GM21515 (cell line): ENCODE results near the gene DNASE1.
A peak's percentile ranks its signal among the peaks of the same experiment; 100 is the strongest.

Experiments
- ATAC-seq: cut with Tn5 transposase; IDR thresholded peaks from one replicate; pipeline ENCODE4 v1.9.1; 2021; ENCODE audit not compliant: unreplicated experiment

DNASE1 gene

DNA sequence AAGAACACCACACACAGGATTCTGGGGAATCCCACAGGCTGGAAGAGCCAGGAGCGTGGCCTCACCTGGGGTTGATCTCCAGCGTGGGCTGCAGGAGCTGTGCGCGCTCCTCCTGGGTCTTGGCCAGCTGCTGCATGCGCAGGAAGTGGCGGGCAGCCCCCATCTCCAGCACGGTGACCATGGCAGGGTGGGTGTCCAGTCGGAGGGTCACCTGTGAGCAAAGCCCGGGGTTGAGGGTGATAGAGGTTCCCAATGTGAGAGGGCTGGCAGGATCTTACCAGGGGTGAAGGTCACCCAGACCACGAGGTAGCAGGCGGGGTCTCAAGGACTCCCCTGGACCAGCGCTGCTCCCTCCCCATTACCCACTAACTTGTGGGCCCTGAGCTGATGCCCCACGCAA lies 7.4 kb downstream of the DNASE1 start:
- no peak for ATAC-seq

DNA sequence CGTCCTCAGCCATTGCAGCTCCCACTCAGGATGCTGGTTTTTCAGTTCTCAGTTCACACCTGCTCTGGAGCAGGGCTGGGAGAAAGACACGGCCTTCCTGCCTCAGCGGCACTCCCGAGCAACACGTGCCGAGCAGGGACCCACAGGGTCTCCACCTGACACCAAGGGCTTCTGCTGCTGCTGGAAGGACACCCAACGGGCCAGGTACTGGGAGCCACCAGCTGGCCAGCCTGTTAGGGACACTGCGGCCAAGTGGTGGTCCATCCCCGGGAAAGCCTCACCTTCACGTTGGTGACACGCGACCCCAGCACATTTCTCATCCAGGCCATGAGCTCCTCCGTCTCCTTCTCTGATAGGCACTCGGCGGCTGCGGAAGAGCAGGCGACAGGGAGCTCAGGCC lies 8.1 kb downstream of the DNASE1 start:
- no peak for ATAC-seq

DNA sequence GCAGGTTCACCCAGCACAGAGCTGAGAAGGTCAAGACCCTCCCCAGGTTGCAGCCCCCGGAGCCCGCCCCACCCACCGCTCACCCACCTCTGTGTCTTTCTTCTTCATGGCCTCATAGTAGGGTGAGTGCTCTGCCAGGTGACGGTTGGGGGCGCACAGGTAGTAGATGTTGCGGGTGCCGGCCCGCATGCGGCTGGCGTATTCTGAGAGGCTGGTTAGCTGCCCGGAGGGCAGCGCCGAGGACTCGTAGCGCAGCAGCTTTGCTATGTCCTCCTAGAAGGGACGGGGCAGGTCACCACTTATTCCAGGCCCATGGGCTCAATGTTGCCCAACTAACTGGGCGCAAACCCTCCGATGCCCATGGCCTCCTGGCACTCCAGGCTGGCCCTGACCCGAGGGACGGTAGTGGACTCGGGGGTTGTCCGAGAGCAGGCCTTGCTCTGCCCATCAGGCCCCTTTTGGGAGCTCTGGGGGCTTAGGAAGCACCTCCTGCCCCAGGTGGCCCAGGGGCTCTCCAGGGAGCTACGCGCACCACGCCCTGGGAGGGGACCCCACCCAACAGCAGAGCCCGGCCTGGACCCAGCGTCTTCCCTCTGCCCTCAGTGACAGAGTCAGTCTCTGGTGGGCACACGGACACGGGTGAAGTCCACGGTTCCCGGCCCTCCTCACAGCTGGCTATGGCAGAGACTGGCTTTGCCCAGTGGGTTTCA lies 9.9 kb downstream of the DNASE1 start:
- no peak for ATAC-seq

DNA sequence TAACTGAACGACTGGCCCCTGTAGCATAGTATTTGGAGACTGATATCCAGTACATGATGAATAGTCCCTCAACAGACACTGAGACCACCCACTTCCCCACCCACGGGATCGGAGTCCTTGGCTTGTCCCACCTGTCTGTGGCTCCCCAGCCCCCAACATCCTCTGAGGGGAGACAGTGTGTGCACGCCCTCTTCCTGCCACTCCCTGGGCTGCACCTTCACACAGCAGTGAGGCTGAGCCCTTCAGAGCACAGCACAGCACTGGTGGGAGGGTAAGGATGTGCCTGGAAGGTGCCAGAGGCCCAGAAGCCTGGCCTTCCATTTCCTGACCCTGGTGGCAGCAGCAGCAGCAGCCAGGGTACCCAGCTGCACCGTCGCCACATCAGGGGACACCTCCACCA lies 11.0 kb downstream of the DNASE1 start:
- ATAC-seq: no peak

DNA sequence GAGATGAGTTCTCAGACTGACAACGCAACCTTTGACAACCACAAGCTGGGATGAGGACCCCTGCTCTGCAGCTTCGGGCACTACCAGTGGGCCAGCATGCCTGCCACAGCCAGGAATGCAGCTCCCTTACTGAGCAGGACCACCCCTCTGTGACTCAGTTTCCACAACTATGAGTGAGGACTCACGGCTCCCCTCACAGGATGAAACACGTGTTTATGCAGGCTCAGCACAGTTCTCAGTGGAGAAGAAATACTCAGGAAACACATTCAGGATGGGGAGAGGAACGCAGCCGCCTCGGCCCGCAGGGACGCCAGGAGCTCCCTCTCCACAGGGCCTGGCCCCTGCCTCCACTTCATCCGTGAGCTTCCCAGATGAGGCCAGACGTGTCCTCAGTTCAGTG lies 14.1 kb downstream of the DNASE1 start:
- ATAC-seq: no peak

DNA sequence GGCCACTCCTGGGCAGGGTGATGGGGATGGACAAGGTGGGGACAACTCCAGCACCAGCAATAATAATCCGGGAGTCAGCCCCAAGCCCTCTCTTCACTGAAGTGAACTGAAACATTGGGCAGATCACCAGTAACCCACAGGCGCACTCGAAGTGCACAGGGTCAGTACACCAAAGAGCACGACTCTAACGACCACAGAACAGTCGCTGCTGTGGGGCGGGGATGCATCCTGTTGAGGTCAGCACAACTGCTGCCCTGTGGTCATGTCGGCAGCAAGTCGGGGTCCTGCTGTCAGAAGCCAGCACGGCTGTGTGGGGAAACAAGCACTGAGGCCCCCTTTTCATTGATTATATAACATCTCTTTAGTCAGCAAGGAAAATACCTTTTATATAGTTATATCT lies 14.6 kb downstream of the DNASE1 start:
- no peak for ATAC-seq

DNA sequence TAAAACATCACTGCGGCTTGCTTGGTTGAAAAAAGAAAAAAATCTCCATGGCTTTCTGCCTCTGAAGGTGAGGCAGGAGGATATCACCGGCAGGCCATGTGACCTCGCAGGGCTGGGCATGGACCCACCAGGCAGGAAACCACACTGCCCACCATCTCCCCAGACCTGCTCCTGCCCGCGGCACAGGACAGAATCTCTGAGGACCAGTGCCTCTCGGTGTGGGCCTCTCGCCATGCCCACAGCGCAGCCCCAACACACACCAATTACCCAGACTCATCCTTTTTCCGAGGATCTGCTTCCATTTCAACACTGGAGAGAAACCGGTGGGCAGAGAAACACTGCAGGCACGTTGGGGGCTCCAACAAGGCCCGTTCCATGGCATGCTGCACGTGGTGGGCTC lies 16.2 kb downstream of the DNASE1 start:
- no peak for ATAC-seq

DNA sequence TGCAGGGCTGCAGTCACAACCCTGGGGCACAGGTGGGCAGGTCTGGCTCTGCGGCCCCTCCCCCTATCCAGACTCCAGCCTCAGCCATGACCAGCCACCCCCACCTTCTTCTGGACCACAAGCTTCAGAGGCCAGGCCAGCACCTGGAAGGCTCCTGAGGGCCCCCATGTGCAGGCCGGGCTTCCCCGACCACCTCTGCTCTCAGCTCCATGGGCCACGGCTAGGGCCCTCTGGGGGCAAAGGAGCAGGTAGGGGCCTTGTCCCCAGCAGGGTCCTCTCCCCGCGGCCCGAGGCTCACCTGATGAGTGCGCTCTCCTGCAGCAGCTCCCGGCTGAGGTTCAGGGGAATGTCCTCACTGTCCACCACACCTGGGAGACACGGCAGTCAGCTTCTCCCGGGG lies 16.9 kb downstream of the DNASE1 start:
- ATAC-seq: no peak

DNA sequence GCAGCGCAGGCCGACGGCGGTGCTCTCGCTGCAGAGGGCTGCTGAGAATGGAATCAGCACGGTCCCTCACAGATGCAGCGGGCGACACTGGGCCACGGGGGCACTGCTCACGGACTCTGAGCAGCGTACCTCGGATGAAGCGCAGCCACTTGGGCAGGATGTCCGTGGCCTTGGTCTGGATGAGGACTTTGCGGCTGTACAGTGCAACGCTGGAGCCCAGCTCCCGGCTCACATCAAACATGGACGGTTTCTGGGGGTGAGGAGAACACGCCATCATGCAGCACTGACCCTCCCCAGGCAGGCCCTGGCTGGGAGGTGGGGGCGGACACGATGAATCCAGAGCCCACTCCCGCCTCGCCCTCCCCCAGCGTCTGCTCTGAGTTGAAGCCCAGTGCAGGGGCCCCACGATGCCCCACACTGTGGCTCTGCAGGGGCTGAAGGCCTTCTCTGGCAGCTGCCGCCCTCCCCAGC lies 18.1 kb downstream of the DNASE1 start:
- no peak for ATAC-seq

DNA sequence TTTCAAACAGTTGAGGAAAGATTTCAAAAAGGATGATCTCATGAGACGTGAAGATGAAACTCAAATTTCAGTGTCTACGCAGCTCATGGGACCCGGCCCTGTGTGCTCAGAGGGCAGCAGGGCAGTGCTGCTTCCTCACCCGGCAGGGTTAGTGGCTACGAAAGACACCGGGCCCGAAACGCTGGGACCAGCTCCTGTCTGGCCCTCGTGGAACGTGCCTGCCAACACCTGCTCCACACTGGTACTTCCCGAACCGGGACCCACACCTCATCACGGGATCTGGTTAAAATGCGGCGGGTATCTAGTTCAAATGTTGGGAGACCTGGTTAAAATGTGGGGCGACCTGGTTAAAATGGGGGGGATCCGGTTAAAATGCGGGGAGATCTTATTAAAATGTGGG lies 18.7 kb downstream of the DNASE1 start:
- no peak for ATAC-seq

DNA sequence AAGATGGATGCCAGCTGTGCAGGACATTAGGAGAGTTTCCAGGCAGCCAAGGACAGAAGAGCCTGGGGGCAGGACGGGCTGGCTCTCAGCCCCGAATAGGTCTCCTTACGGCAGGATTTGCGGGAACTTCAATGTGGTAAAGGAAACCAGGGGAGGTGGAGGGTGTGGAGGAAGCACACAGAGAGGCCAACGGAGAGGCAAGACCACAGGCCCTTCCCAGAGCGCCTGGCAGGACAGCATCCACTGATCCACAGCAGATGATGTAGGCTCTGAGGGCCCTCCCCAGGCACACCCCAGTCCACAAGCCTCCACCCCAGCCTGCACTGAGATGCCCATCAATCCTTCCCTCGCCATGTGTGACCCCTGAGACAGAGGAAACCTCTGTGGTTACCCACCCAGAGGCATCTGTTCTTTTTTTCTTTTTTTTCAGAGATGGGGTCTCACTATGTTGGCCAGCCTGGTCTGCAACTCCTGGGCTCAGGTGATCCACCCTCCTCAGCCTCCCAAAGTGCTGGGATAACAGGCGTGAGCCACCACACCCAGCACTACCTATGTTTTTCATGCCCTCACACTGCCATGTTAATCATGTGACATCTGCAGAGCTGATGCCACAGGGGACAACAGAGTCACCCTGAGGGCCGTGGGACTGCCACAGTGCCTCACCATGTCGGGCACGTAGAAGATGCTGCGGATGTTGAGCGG lies 19.3 kb downstream of the DNASE1 start:
- no peak for ATAC-seq

DNA sequence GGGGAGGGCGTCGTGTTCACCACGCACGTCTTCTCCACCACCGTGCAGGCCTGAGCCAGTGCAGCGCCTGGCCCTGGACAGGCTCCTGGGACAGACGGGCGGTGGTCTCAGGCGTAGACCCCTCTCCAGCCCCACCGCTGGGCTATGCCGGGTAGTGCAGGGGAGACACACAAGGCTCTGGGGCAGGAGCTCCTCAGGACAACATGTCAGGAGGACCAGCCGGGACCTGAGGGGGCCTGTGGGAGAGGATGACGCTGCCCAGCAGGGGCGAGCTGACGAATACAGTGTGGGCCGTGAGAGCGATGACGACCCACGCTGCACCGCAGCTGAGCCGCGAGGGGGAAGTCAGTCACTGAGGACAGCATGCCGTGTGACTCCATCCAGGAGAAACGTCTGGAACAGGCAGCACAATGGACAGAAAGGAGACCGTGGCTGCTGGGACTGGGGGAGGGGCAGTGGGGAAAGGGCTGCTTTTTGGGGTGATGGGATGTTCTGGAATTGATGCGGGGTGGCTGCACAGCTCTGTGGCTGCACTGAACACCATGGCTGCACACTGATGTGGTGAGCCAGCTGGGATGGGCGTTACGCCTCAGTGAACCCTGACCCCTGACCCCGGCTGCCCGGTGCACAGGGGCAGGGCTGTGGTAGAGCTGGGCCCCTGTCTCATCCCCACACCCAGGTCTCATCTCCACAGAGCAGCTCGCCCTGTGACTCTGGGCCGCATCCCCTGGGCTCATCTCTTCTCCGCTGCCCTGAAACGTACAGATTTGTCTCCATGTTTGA lies 20.2 kb downstream of the DNASE1 start:
- ATAC-seq: no peak

DNA sequence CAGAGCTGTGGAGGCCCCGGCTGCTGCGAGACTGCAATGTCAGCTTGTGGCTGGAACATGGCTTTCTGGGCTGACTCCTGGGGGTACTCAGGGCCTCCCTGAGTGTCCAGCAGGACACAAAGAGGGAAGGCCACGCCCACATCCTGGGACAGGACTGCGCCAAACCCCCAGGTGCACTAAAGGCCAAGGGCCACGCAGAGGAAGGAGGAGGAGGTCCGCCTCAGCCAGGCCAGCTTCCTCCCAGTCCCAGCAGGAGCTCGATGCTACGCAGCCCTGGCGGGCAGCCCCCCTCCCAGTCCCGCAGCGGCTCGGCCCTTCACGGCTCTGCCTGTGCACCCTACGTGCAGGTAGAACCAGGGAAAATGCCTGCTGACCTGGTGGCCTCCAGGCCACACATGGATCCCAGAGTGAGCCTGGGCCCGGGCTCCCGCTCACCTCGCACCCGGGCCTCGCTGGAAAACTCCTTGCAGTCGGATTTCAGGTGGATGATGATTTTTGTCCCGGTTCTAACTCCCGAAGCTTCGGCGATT lies 21.2 kb downstream of the DNASE1 start:
- ATAC-seq: no peak

DNA sequence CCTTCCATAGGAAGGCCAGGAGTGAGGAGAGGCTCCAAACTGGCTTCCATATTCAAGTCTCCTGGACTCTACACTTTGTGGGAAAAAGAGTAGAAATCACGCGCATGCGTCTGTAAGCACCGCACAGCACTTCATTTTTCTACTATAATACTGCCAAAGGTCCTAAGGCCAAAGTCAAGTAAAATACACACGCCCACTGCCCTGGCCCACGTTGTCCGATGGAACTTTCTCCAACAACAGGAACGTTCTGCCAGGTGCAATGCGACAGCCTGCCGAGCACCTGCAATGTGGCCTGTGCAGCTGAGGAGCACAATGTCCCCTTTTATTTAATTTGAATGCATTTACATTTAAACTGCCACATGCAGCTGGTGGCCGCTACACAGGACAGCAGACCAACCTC lies 23.5 kb downstream of the DNASE1 start:
- no peak for ATAC-seq

DNA sequence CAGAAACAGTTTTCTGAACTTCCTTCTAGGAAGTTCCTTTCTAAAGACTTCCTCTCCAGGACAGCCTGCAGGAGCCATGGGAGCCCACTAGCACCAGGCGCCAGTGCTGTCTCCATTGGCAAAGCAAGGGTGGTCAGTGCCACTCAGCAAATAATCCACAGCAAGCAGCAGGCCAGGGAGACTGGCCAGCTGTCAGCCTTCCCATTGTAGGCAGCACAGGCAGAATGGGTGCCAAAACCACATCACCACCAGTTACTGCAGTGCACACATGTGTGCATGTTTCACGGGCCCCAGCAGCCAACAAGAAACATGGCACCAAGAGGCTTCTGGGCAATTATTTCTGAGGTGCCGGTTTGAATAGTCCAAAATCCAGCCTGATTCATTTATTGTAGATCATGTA lies 26.7 kb downstream of the DNASE1 start:
- ATAC-seq: no peak

DNA sequence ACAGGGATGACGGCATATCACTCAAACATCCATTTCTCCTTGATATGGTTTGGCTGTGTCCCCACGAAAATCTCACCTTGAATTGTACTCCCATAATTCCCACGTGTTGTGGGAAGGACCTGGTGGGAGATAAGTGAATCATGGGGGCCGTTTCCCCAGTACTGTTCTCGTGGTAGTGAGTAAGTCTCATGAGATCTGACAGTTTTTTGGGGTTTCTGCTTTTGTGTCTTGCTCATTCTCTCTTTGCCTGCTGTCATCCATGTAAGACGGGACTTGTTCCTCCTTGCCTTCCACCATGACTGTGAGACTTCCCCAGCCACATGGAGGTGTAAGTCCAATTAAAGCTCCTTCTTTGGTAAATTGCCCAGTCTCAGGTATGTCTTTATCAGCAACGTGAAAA lies 32.5 kb downstream of the DNASE1 start:
- ATAC-seq: no peak

DNA sequence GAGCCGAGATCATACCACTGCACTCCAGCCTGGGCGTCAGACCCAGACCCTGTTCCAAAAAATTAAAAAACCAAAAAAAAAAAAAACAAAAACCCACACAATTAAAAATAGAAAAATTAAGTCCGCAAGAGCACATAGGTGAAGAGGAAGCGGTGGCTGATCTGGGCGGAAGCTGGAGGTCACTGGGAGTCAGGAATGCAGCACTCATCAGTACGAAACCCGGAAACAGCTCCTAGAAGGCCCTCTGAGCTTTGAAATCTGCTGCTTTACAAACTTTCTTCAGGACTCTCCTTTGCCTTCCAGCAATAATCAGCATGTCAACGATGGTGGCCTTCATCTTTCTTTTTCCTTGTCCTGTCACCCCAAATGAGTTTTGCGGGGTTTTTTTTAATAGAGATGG lies 33.3 kb downstream of the DNASE1 start:
- ATAC-seq: no peak

DNA sequence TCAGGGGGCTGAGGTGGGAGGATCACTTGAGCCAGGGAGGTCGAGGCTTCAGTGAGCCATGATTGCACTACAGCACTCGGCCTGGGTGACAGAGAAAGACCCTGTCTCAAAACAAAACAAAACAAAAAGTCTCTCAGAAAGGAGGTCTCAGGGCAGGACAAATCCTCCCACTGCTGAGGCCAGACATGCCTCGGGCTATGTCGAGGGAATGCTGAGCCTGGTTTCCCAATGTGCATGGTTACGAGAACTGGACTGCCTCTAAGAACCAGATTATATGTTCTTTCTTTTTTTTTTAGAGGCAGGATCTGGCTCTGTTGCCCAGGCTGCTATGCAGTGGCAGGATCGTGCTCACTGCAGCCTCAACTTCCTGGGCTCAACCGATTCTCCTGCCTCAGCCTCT lies 35.2 kb downstream of the DNASE1 start:
- ATAC-seq: no peak

DNA sequence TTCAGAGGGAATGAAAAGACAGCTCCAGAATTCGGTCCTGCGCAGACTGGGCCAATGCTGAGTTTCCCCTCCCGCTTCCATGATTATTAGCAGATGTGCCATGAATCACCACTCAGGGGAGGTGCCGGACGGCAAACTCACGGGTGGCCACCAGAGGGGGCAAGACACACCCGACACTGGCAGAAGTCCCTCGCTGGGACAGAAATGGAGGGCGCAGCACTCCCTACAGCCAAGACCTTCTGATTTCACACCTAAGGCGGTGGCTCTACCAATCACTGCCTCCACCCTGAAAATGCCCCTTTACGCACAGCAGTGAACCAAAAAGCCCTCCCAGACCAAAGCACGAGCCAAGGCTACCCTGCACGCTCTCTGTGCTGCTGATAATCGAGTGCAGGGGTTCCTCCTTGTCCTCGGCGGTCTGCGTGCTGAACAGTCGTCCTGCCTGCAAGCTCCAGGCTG lies 36.0 kb downstream of the DNASE1 start:
- ATAC-seq: peak; percentile 78

DNA sequence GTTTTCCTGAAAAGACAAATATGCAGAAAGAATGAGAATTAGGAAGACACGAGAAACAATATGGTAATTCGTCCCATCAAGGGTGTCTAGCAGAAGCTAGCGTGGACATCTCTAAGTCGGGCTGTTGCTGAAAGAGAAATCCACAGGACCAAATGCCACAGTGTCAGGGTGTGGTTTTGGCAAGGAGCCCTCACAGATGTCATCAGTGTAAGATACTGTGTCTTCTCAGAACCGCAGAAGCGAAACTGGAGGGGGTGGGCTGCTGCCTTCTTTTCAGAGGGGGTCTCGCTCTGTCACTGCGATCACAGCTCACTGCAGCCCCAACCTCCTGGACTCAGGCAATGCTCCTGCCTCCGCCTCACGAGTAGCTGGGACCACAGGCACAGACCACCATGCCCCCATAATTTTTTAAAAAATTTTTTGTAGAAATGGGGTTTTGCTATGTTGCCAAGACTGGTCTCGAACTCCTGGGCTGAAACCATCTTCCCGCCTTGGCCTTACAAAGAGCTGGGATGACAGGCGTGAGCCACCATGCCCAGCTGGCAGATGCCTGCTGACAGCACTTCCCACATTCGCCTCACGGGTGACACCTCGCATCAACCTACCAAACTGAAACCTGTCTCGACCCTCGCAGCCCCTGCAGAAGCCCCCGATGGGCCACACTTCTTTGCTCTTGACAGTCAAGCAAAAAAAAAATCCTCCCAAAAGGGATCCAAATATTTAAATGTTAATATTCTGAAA lies 36.7 kb downstream of the DNASE1 start:
- ATAC-seq: no peak

DNA sequence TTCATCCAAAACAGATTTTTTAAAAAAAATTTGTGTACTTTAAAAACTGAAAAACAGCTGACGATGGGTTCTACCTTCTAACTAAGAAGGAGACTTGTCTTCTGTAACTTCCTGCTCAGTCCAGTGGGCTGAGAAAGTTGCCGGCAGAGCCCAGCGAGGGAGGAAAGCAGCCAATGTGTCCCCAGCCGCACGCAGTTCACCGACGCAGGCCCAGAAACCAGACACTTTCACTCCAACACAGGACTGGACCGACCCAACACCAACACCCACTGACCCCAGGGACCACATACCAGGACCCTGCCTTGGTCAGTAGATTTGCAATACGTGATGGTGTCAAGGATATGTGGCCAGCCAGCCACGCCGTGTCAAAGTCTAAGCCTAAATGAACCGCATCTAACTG lies 37.3 kb downstream of the DNASE1 start:
- no peak for ATAC-seq
